MM.1S (cell line): Measurements from ENCODE around the gene GTF2IRD1.
"Not testable (repeated sequence)": the region's sequence is repeated elsewhere in the genome, so short reads cannot be mapped to it uniquely, and the experiment has no call there.

ENCODE experiments used
- DNase-seq: peaks from one replicate; pipeline ENCODE4 v3.0.0-alpha.2; 2015
- H2AFZ ChIP-seq: fragments of 300-600 bp; sonication (generic); 2 replicates; pipeline ENCODE4 v1.6.0; 2016; ENCODE audit warnings: antibody characterized with exemption, low read length
- H3F3A ChIP-seq: fragments of 300-600 bp; sonication (generic); 2 replicates; pipeline ENCODE4 v1.6.1; 2016; ENCODE audit warnings: mild to moderate bottlenecking, antibody characterized with exemption, low read length, moderate library complexity, mixed read lengths; ENCODE audit not compliant: insufficient read depth
- H3K27ac ChIP-seq: fragments of 300-600 bp; sonication (generic); 2 replicates; pipeline ENCODE4 v1.5.1; 2016; ENCODE audit warnings: mild to moderate bottlenecking, low read length
- H3K27me3 ChIP-seq: fragments of 300-600 bp; sonication (generic); replicated peaks from 2 replicates; pipeline ENCODE4 v1.6.0; 2016; ENCODE audit warnings: low read length; ENCODE audit not compliant: insufficient read depth
- H3K36me3 ChIP-seq: fragments of 300-600 bp; sonication (generic); replicated peaks from 2 replicates; pipeline ENCODE4 v1.6.1; 2016; ENCODE audit warnings: mild to moderate bottlenecking, low read length, mixed read lengths; ENCODE audit not compliant: insufficient read depth
- H3K4me1 ChIP-seq: fragments of 300-600 bp; sonication (generic); 2 replicates; pipeline ENCODE4 v1.6.1; 2016; ENCODE audit warnings: low read length, mixed read lengths
- H3K4me2 ChIP-seq: fragments of 300-600 bp; sonication (generic); 2 replicates; pipeline ENCODE4 v1.6.0; 2016; ENCODE audit warnings: low read depth, low read length
- H3K4me3 ChIP-seq: fragments of 300-600 bp; sonication (generic); 2 replicates; pipeline ENCODE4 v1.5.1; 2016; ENCODE audit warnings: low read length, mixed read lengths
- H3K79me2 ChIP-seq: fragments of 300-600 bp; sonication (generic); 2 replicates; pipeline ENCODE4 v1.6.1; 2016; ENCODE audit warnings: mixed run types, low read length, mixed read lengths
- H3K9ac ChIP-seq: fragments of 300-600 bp; sonication (generic); 2 replicates; pipeline ENCODE4 v1.6.1; 2016; ENCODE audit warnings: low read length, mixed read lengths
- H3K9me2 ChIP-seq: fragments of 300-600 bp; sonication (generic); replicated peaks from 2 replicates; pipeline ENCODE4 v1.6.1; 2016; ENCODE audit warnings: mild to moderate bottlenecking, low read length, mixed read lengths; ENCODE audit not compliant: insufficient read depth
- H3K9me3 ChIP-seq: fragments of 300-600 bp; sonication (generic); replicated peaks from 2 replicates; pipeline ENCODE4 v1.6.1; 2016; ENCODE audit warnings: mild to moderate bottlenecking, low read length, mixed read lengths; ENCODE audit not compliant: insufficient read depth
- H4K20me1 ChIP-seq: fragments of 300-600 bp; sonication (generic); 2 replicates; pipeline ENCODE4 v1.6.1; 2016; ENCODE audit warnings: mild to moderate bottlenecking, low read length, moderate library complexity, mixed read lengths; ENCODE audit not compliant: insufficient read depth
- CTCF ChIP-seq: fragments of 300-600 bp; sonication (generic); IDR thresholded peaks from 2 replicates; pipeline ENCODE4 v1.5.1; 2016; ENCODE audit warnings: antibody characterized with exemption, low read length, mixed read lengths
- EZH2 ChIP-seq: fragments of 300-600 bp; sonication (generic); optimal IDR thresholded peaks from 2 replicates; pipeline ENCODE3; 2017; ENCODE audit warnings: low read depth, mild to moderate bottlenecking, antibody characterized with exemption, low read length, mixed read lengths
- EZH2phosphoT487 ChIP-seq: fragments of 300-600 bp; sonication (generic); IDR thresholded peaks from 2 replicates; pipeline ENCODE4 v1.6.1; 2018; ENCODE audit warnings: antibody characterized with exemption, low read length

GTF2IRD1 gene

GRCh38 chr7:74483402-74484336 is 30.0 kb downstream of the GTF2IRD1 start:
- TF ChIP-seq EZH2 (no peak), CTCF (no peak), EZH2phosphoT487 (no peak)
- no peak overlapping the region for H3K27ac ChIP-seq
- no peaks in the 10 kb centered on the region for H4K20me1 ChIP-seq
- no peak overlapping the region for H3K4me3 ChIP-seq
- no peak overlapping the region for H3K4me2 ChIP-seq
- no peaks in the 10 kb centered on the region for H3K4me1 ChIP-seq
- H3K9me2 ChIP-seq = no peaks in the 10 kb centered on the region
- H3K9ac ChIP-seq = no peak overlapping the region
- H3K9me3 ChIP-seq = no peaks in the 10 kb centered on the region
- no peaks in the 10 kb centered on the region for H3K36me3 ChIP-seq
- H3K79me2 ChIP-seq = peaks cover 19% of the 10 kb centered on the region; the same call in 1 of the 2 replicates
- no peak overlapping the region for H2AFZ ChIP-seq
- H3F3A ChIP-seq = no peaks in the 10 kb centered on the region
- no peak for DNase-seq
- H3K27me3 ChIP-seq = no peaks in the 10 kb centered on the region

- no peak for DNase-seq
- H3K27ac ChIP-seq = no peak overlapping the region
- no peak overlapping the region for H2AFZ ChIP-seq
- no peak overlapping the region for H3K4me3 ChIP-seq
- H3K27me3 ChIP-seq = no peaks in the 10 kb centered on the region
- H3K79me2 ChIP-seq = peaks cover 16% of the 10 kb centered on the region; the same call in 1 of the 2 replicates
- H3K9ac ChIP-seq = no peak overlapping the region
- no peaks in the 10 kb centered on the region for H3K9me2 ChIP-seq
- no peaks in the 10 kb centered on the region for H3K9me3 ChIP-seq
- TF ChIP-seq EZH2phosphoT487 (no peak), EZH2 (no peak), CTCF (no peak)
- no peaks in the 10 kb centered on the region for H4K20me1 ChIP-seq
- no peaks in the 10 kb centered on the region for H3K36me3 ChIP-seq
- H3K4me1 ChIP-seq = no peaks in the 10 kb centered on the region
- no peaks in the 10 kb centered on the region for H3F3A ChIP-seq
- no peak overlapping the region for H3K4me2 ChIP-seq
Measured at GRCh38 chr7:74485611-74486010, 31.9 kb downstream of the GTF2IRD1 start.

GRCh38 chr7:74488518-74489030 is 34.9 kb downstream of the GTF2IRD1 start:
- not testable (repeated sequence) for H3K9me2 ChIP-seq, H3K4me2 ChIP-seq, H3K36me3 ChIP-seq, DNase-seq, H3K9me3 ChIP-seq, H3K9ac ChIP-seq, H3K4me1 ChIP-seq, H3F3A ChIP-seq, H3K4me3 ChIP-seq, H3K27ac ChIP-seq, H2AFZ ChIP-seq, H4K20me1 ChIP-seq, H3K27me3 ChIP-seq
- peaks cover 13% of the 10 kb centered on the region for H3K79me2 ChIP-seq
